ENCODE measurements around the gene CCDC86.

DNA sequence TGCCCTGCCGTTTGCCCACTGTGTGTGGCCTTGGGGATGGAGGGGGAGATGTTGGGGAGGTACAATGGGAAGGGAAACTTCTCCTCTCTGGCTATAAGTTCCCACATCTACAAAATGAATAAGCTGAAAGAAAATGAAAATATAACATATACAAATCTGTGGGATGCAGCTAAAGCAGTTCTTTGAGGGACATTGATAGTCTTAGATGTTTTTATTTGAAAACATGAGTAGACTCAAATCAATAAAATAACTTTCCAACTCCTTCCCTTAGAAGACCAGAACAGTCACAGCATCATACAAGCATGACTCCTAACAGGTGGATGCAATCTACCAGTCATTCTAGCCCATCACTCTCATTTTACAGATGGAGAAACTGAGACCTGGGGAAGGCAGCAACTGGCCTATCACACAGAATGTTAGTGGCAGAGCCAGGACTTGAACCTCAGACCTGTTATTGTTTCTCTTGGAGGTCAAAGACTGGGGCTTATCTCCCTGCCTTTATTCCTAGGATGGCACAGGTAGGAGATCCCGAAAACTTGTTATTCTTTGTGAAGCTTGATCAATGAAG lies 25.2 kb upstream of the CCDC86 start:
- TF ChIP-seq CTCF (conservative IDR thresholded peaks at IDR 0.05) = no peak
- TF ChIP-seq ZFX (IDR thresholded peaks at IDR 0.05) = no peak
